Stomach (tissue), 9 donors: ENCODE measurements around the gene ANKLE1. TPM values are rescaled to one million over a fixed set of nuclear protein-coding genes. Genes with fewer than 3 reads are reported as not detected.
"Not testable (repeated sequence)": the region's sequence is repeated elsewhere in the genome, so short reads cannot be mapped to it uniquely, and the experiment has no call there.

ENCODE experiments used
- DNase-seq, 2 donors: peaks; one replicate each; pipeline versions ENCODE4 v3.0.0 to v3.0.0-alpha.2; 2013 to 2019
- H3K27ac ChIP-seq, 5 donors: fragments of 200-600 bp in 4 of 5; sonication (generic) in 4 of 5; one replicate each; pipeline ENCODE4 v1.5.1; 2013 to 2019; ENCODE audit warnings: mild to moderate bottlenecking in 1 of 5, moderate library complexity in 1 of 5
- H3K27me3 ChIP-seq, 3 donors: fragments of 200-600 bp; sonication (generic); one replicate each; pipeline ENCODE4 v1.5.1; 2017 to 2019; ENCODE audit warnings: mixed run types in 1 of 3
- H3K36me3 ChIP-seq, 4 donors: fragments of 200-600 bp; sonication (generic); 1 replicate in 3 of 4; 2 replicates in 1 of 4; pipeline ENCODE4 v1.5.1; 2016 to 2019
- H3K4me1 ChIP-seq, 4 donors: fragments of 200-600 bp; sonication (generic); one replicate each; pipeline ENCODE4 v1.5.1; 2016 to 2019
- H3K4me3 ChIP-seq, 4 donors: fragments of 200-600 bp; sonication (generic) in 3 of 4; one replicate each; pipeline ENCODE4 v1.5.1; 2016 to 2019; ENCODE audit warnings: mild to moderate bottlenecking in 1 of 4
- H3K9me3 ChIP-seq, 4 donors: fragments of 200-600 bp; sonication (generic); one replicate each; pipeline ENCODE4 v1.5.1; 2016 to 2019
- CTCF ChIP-seq, 7 experiments: fragments of 450-650 bp in 4 of 7; fragments of 200-600 bp in 3 of 7; sonication (generic) in 3 of 7; IDR thresholded peaks; one replicate each; pipeline ENCODE4 v1.5.1; 2016 to 2019; ENCODE audit warnings: antibody characterized with exemption in 7 of 7, control low read depth in 2 of 7, mild to moderate bottlenecking in 1 of 7
- EP300 ChIP-seq: sonication (generic); formaldehyde crosslinking; IDR thresholded peaks from one replicate; pipeline ENCODE4 v1.6.1; 2017; ENCODE audit warnings: antibody characterized with exemption
- POLR2A ChIP-seq, 4 donors: fragments of 450-650 bp; IDR thresholded peaks; one replicate each; pipeline ENCODE4 v1.6.1; 2016; ENCODE audit warnings: antibody characterized with exemption in 4 of 4, control low read depth in 2 of 4, mild to moderate bottlenecking in 1 of 4, moderate library complexity in 1 of 4
- POLR2AphosphoS5 ChIP-seq, 3 donors: sonication (generic); formaldehyde crosslinking; IDR thresholded peaks; one replicate each; pipeline ENCODE4 v1.6.1; 2016; ENCODE audit warnings: antibody characterized with exemption in 3 of 3
- WGBS, 5 donors: extraction: QIAGEN DNeasy Blood & Tissue Kit in 3 of 5; methylation state at CpG; one replicate each; pipeline versions ENCODE4 v1.1.5 to v1.1.7; 2013 to 2018; 5-methylcytosine and 5-hydroxymethylcytosine counted together
- intact Hi-C: fragments of 100-400 bp; cut with DNase I; formaldehyde crosslinking; loops from one replicate; pipeline ENCODE4 v1.15.1; 2023; ENCODE audit warnings: low total_unique reads
- polyA plus RNA-seq, 3 donors: library from polyadenylated mRNA; stranded (reverse); fragments of 200-250 nt; gene quantifications; one replicate each; pipeline ENCODE4 v1.2.3, GENCODE V29; 2013
- total RNA-seq, 5 donors: library from RNA; depleted of rRNA; stranded (reverse); fragments of >200 nt; gene quantifications; one replicate each; pipeline versions ENCODE4 v1.1.0 to v1.2.3, GENCODE V29; 2014 to 2016
- donor health status: healthy with polysubstance abuse.
- donor health status: Bipolar disorder and iron deficiency.
- donor health status: healthy.

The ANKLE1 gene
- total and polyA plus RNA-seq, 8 donors = 0.18 to 0.63 TPM; not detected in 6

- Histone ChIP-seq H3K9me3 (no peaks in the 10 kb centered on the region), H3K36me3 (peaks cover 9 to 30% (median 30%) of the 10 kb centered on the region in 4 donors), H3K4me1 (peaks cover 6 to 20% (median 17%) of the 10 kb centered on the region in 4 donors), H3K27me3 (no peaks in the 10 kb centered on the region), H3K4me3 (no peak overlapping the region), H3K27ac (peak overlapping the region in 4 of 5 donors; percentile 5 to 84 (median 80))
- no peak for DNase-seq
- intact Hi-C loops = no loop called here
- TF ChIP-seq POLR2A (IDR thresholded peaks at IDR 0.05) = no peak
- TF ChIP-seq EP300 = no peak
- no peak for TF ChIP-seq POLR2AphosphoS5 (IDR thresholded peaks at IDR 0.05)
- no peak for TF ChIP-seq CTCF (IDR thresholded peaks at IDR 0.05)
- 72 to 80% (median 76%) methylated on average over 12 of the region's 12 CpGs for WGBS, 5 donors
Observed at GRCh38 chr19:17266589-17266974, 15.1 kb upstream of the ANKLE1 start.

- H3K36me3 ChIP-seq = peaks cover 14 to 36% (median 36%) of the 10 kb centered on the region in 4 donors
- DNase-seq = peak; percentile 96 to 99
- TF ChIP-seq EP300 (no peak), CTCF (IDR thresholded peaks at IDR 0.05) (no peak), POLR2AphosphoS5 (IDR thresholded peaks at IDR 0.05) (peak; percentile 55 to 77 (median 64)), POLR2A (IDR thresholded peaks at IDR 0.05) (no peak)
- H3K27ac ChIP-seq = peak within 1 kb of the TSS; percentile 38 to 84 (median 77)
- no peaks in the 10 kb centered on the region for H3K9me3 ChIP-seq
- no peaks in the 10 kb centered on the region for H3K27me3 ChIP-seq
- peak within 1 kb of the TSS; percentile 69 to 82 (median 78) for H3K4me3 ChIP-seq
- intact Hi-C loops = no loop called here
- WGBS, 5 donors = 0 to 1% (median 0%) methylated on average over 27 of the region's 27 CpGs
- H3K4me1 ChIP-seq = peaks cover 6 to 20% (median 17%) of the 10 kb centered on the region in 4 donors
Observed at GRCh38 chr19:17266975-17267788, 14.5 kb upstream of the ANKLE1 start, which contains the start of gene BABAM1. Gene BABAM1, plus strand, starts transcription at chr19:17267443. Its CDS starts 1,364 bp downstream, at chr19:17268807.

- WGBS, 5 donors = 91 to 100% (median 94%) methylated on average over 7 to 13 of the region's 13 CpGs
Observed at GRCh38 chr19:17268754-17269153, 12.9 kb upstream of the ANKLE1 start.

GRCh38 chr19:17274892-17275291 lies 6.8 kb upstream of the ANKLE1 start:
- WGBS, 5 donors = 96 to 98% (median 96%) methylated on average over 3 of the region's 3 CpGs
- not testable (repeated sequence) for DNase-seq, H3K27me3 ChIP-seq, H3K9me3 ChIP-seq, H3K4me3 ChIP-seq, H3K27ac ChIP-seq, H3K4me1 ChIP-seq
- peaks cover 49 to 100% (median 98%) of the 10 kb centered on the region in 4 donors for H3K36me3 ChIP-seq
- intact Hi-C loops = loop anchor here (5.0 kb wide), 1 partner anchor 203 kb away; no protein-coding TSS in a partner anchor

More at GRCh38 chr19:17268754-17269153, 12.9 kb upstream of the ANKLE1 start:
- Histone ChIP-seq H3K27ac (no peak overlapping the region), H3K4me1 (peaks cover 6 to 20% (median 17%) of the 10 kb centered on the region in 4 donors), H3K27me3 (no peaks in the 10 kb centered on the region), H3K4me3 (no peak overlapping the region), H3K36me3 (peaks cover 19 to 52% (median 52%) of the 10 kb centered on the region in 4 donors), H3K9me3 (no peaks in the 10 kb centered on the region)
- intact Hi-C loops = no loop called here
- DNase-seq = no peak
- TF ChIP-seq CTCF (IDR thresholded peaks at IDR 0.05) (no peak), POLR2AphosphoS5 (IDR thresholded peaks at IDR 0.05) (no peak), EP300 (no peak), POLR2A (IDR thresholded peaks at IDR 0.05) (no peak)
